Breast epithelium (tissue), 3 donors: ENCODE measurements around the gene HUNK.

ENCODE experiments used
- CTCF ChIP-seq, 3 donors: fragments of 450-650 bp; IDR thresholded peaks; one replicate each; pipeline ENCODE4 v1.5.1; 2016 to 2017; ENCODE audit warnings: antibody characterized with exemption in 3 of 3, mild to moderate bottlenecking in 3 of 3, moderate library complexity in 3 of 3
- POLR2A ChIP-seq: fragments of 450-650 bp; IDR thresholded peaks from one replicate; pipeline ENCODE4 v1.6.1; 2016; ENCODE audit warnings: antibody characterized with exemption, mild to moderate bottlenecking, moderate library complexity
- POLR2AphosphoS5 ChIP-seq, 3 donors: sonication (generic); formaldehyde crosslinking; IDR thresholded peaks; one replicate each; pipeline ENCODE4 v1.6.1; 2017; ENCODE audit warnings: antibody characterized with exemption in 3 of 3

GRCh38 chr21:31877463-31877957, 4.7 kb downstream of the HUNK start:
- no peak for TF ChIP-seq CTCF (IDR thresholded peaks at IDR 0.05)
- no peak for TF ChIP-seq POLR2A
- TF ChIP-seq POLR2AphosphoS5 (IDR thresholded peaks at IDR 0.05), result no peak
